Measurements from ENCODE around the gene ADAMTS2. TPM values are rescaled to one million over a fixed set of nuclear protein-coding genes. Genes with fewer than 3 reads are reported as not detected.

Gene ADAMTS2
- total RNA-seq, 1 experiment from 2014 or later = not detected

GRCh38 chr5:179243333-179243732, 101.9 kb downstream of the ADAMTS2 start:
- Histone ChIP-seq H3K9me3 (ENCODE audit: low read length) (peaks cover 6% of the 10 kb centered on the region), H4K20me1 (ENCODE audit: insufficient read depth, low read depth, low read length) (no peaks in the 10 kb centered on the region), H3K27ac (ENCODE audit: low read length) (no peak overlapping the region), H3K79me2 (ENCODE audit: low read length) (no peaks in the 10 kb centered on the region), H3K4me2 (ENCODE audit: low read depth, low read length, poor library complexity, severe bottlenecking) (no peak overlapping the region), H3K4me3 (ENCODE audit: low read length) (no peak overlapping the region), H3K4me1 (ENCODE audit: low read length) (no peaks in the 10 kb centered on the region), H2AFZ (ENCODE audit: low read length) (no peak overlapping the region), H3K36me3 (ENCODE audit: insufficient read depth, low read length) (no peaks in the 10 kb centered on the region), H3K9ac (ENCODE audit: low read length) (no peak overlapping the region), H3K9me2 (replicated peaks; ENCODE audit: insufficient read depth, low read length) (no peaks in the 10 kb centered on the region), H3K27me3 (ENCODE audit: low read length) (no peaks in the 10 kb centered on the region)
- no peak for DNase-seq

GRCh38 chr5:179242676-179243075, 102.6 kb downstream of the ADAMTS2 start:
- no peak overlapping the region for H2AFZ ChIP-seq (ENCODE audit: low read length)
- no peak overlapping the region for H3K9ac ChIP-seq (ENCODE audit: low read length)
- H4K20me1 ChIP-seq (ENCODE audit: insufficient read depth, low read depth, low read length) = no peaks in the 10 kb centered on the region
- no peaks in the 10 kb centered on the region for H3K9me2 ChIP-seq (replicated peaks; ENCODE audit: insufficient read depth, low read length)
- H3K27me3 ChIP-seq (ENCODE audit: low read length) = no peaks in the 10 kb centered on the region
- no peak for DNase-seq
- H3K4me3 ChIP-seq (ENCODE audit: low read length) = no peak overlapping the region
- no peaks in the 10 kb centered on the region for H3K4me1 ChIP-seq (ENCODE audit: low read length)
- no peaks in the 10 kb centered on the region for H3K36me3 ChIP-seq (ENCODE audit: insufficient read depth, low read length)
- H3K79me2 ChIP-seq (ENCODE audit: low read length) = no peaks in the 10 kb centered on the region
- H3K27ac ChIP-seq (ENCODE audit: low read length) = no peak overlapping the region
- no peak overlapping the region for H3K4me2 ChIP-seq (ENCODE audit: low read depth, low read length, poor library complexity, severe bottlenecking)
- peaks cover 6% of the 10 kb centered on the region for H3K9me3 ChIP-seq (ENCODE audit: low read length)

- Histone ChIP-seq H3K27me3 (ENCODE audit: low read length) (no peaks in the 10 kb centered on the region), H2AFZ (ENCODE audit: low read length) (no peak overlapping the region)
These were observed 103.4 kb downstream of the ADAMTS2 start for GRCh38 chr5:179241764-179242370.

GRCh38 chr5:179241175-179241574, 104.1 kb downstream of the ADAMTS2 start:
- H3K4me2 ChIP-seq (ENCODE audit: low read depth, low read length, poor library complexity, severe bottlenecking) = no peak overlapping the region

More at GRCh38 chr5:179241764-179242370, 103.4 kb downstream of the ADAMTS2 start:
- H3K9ac ChIP-seq (ENCODE audit: low read length) = no peak overlapping the region
- H3K4me3 ChIP-seq (ENCODE audit: low read length) = no peak overlapping the region
- H3K9me2 ChIP-seq (replicated peaks; ENCODE audit: insufficient read depth, low read length) = no peaks in the 10 kb centered on the region
- H3K79me2 ChIP-seq (ENCODE audit: low read length) = no peaks in the 10 kb centered on the region
- H3K4me2 ChIP-seq (ENCODE audit: low read depth, low read length, poor library complexity, severe bottlenecking) = no peak overlapping the region
- peaks cover 4% of the 10 kb centered on the region for H3K9me3 ChIP-seq (ENCODE audit: low read length)
- H3K4me1 ChIP-seq (ENCODE audit: low read length) = no peaks in the 10 kb centered on the region
- no peak overlapping the region for H3K27ac ChIP-seq (ENCODE audit: low read length)
- H4K20me1 ChIP-seq (ENCODE audit: insufficient read depth, low read depth, low read length) = no peaks in the 10 kb centered on the region
- H3K36me3 ChIP-seq (ENCODE audit: insufficient read depth, low read length) = no peaks in the 10 kb centered on the region
- no peak for DNase-seq

GRCh38 chr5:179240561-179240960, 104.7 kb downstream of the ADAMTS2 start:
- Histone ChIP-seq H3K9me2 (replicated peaks; ENCODE audit: insufficient read depth, low read length) (no peaks in the 10 kb centered on the region), H2AFZ (ENCODE audit: low read length) (no peak overlapping the region), H3K9me3 (ENCODE audit: low read length) (no peaks in the 10 kb centered on the region), H3K79me2 (ENCODE audit: low read length) (no peaks in the 10 kb centered on the region), H3K36me3 (ENCODE audit: insufficient read depth, low read length) (no peaks in the 10 kb centered on the region), H3K4me2 (ENCODE audit: low read depth, low read length, poor library complexity, severe bottlenecking) (no peak overlapping the region), H4K20me1 (ENCODE audit: insufficient read depth, low read depth, low read length) (no peaks in the 10 kb centered on the region), H3K4me1 (ENCODE audit: low read length) (no peaks in the 10 kb centered on the region), H3K9ac (ENCODE audit: low read length) (no peak overlapping the region), H3K4me3 (ENCODE audit: low read length) (no peak overlapping the region), H3K27ac (ENCODE audit: low read length) (no peak overlapping the region), H3K27me3 (ENCODE audit: low read length) (no peaks in the 10 kb centered on the region)
- no peak for DNase-seq

More at GRCh38 chr5:179241175-179241574, 104.1 kb downstream of the ADAMTS2 start:
- Histone ChIP-seq H3K9me2 (replicated peaks; ENCODE audit: insufficient read depth, low read length) (no peaks in the 10 kb centered on the region), H3K9ac (ENCODE audit: low read length) (no peak overlapping the region), H3K27ac (ENCODE audit: low read length) (no peak overlapping the region), H2AFZ (ENCODE audit: low read length) (no peak overlapping the region), H3K27me3 (ENCODE audit: low read length) (no peaks in the 10 kb centered on the region), H3K4me1 (ENCODE audit: low read length) (no peaks in the 10 kb centered on the region), H4K20me1 (ENCODE audit: insufficient read depth, low read depth, low read length) (no peaks in the 10 kb centered on the region), H3K79me2 (ENCODE audit: low read length) (no peaks in the 10 kb centered on the region), H3K36me3 (ENCODE audit: insufficient read depth, low read length) (no peaks in the 10 kb centered on the region), H3K4me3 (ENCODE audit: low read length) (no peak overlapping the region), H3K9me3 (ENCODE audit: low read length) (no peaks in the 10 kb centered on the region)
- no peak for DNase-seq

GRCh38 chr5:179239256-179240135, 105.8 kb downstream of the ADAMTS2 start:
- no peaks in the 10 kb centered on the region for H3K9me3 ChIP-seq (ENCODE audit: low read length)
- no peak overlapping the region for H3K9ac ChIP-seq (ENCODE audit: low read length)

GRCh38 chr5:179238628-179238970, 106.7 kb downstream of the ADAMTS2 start:
- no peak overlapping the region for H3K4me2 ChIP-seq (ENCODE audit: low read depth, low read length, poor library complexity, severe bottlenecking)
- H3K9me2 ChIP-seq (replicated peaks; ENCODE audit: insufficient read depth, low read length) = no peaks in the 10 kb centered on the region
- no peaks in the 10 kb centered on the region for H3K4me1 ChIP-seq (ENCODE audit: low read length)
- H3K79me2 ChIP-seq (ENCODE audit: low read length) = no peaks in the 10 kb centered on the region
- H3K9me3 ChIP-seq (ENCODE audit: low read length) = no peaks in the 10 kb centered on the region
- no peak overlapping the region for H3K9ac ChIP-seq (ENCODE audit: low read length)
- H4K20me1 ChIP-seq (ENCODE audit: insufficient read depth, low read depth, low read length) = no peaks in the 10 kb centered on the region
- no peak overlapping the region for H2AFZ ChIP-seq (ENCODE audit: low read length)
- no peak overlapping the region for H3K4me3 ChIP-seq (ENCODE audit: low read length)
- DNase-seq = no peak
- no peak overlapping the region for H3K27ac ChIP-seq (ENCODE audit: low read length)
- H3K27me3 ChIP-seq (ENCODE audit: low read length) = no peaks in the 10 kb centered on the region
- H3K36me3 ChIP-seq (ENCODE audit: insufficient read depth, low read length) = no peaks in the 10 kb centered on the region

More at GRCh38 chr5:179239256-179240135, 105.8 kb downstream of the ADAMTS2 start:
- Histone ChIP-seq H4K20me1 (ENCODE audit: insufficient read depth, low read depth, low read length) (no peaks in the 10 kb centered on the region), H3K4me1 (ENCODE audit: low read length) (no peaks in the 10 kb centered on the region), H3K9me2 (replicated peaks; ENCODE audit: insufficient read depth, low read length) (no peaks in the 10 kb centered on the region), H3K27me3 (ENCODE audit: low read length) (no peaks in the 10 kb centered on the region), H2AFZ (ENCODE audit: low read length) (no peak overlapping the region), H3K4me3 (ENCODE audit: low read length) (no peak overlapping the region), H3K4me2 (ENCODE audit: low read depth, low read length, poor library complexity, severe bottlenecking) (no peak overlapping the region), H3K27ac (ENCODE audit: low read length) (no peak overlapping the region), H3K79me2 (ENCODE audit: low read length) (no peaks in the 10 kb centered on the region), H3K36me3 (ENCODE audit: insufficient read depth, low read length) (no peaks in the 10 kb centered on the region)
- no peak for DNase-seq

- Histone ChIP-seq H3K36me3 (ENCODE audit: insufficient read depth, low read length) (no peaks in the 10 kb centered on the region), H3K79me2 (ENCODE audit: low read length) (no peaks in the 10 kb centered on the region)
These were observed 107.3 kb downstream of the ADAMTS2 start for GRCh38 chr5:179237770-179238627.

More at GRCh38 chr5:179237770-179238627, 107.3 kb downstream of the ADAMTS2 start:
- Histone ChIP-seq H3K4me2 (ENCODE audit: low read depth, low read length, poor library complexity, severe bottlenecking) (no peak overlapping the region), H2AFZ (ENCODE audit: low read length) (no peak overlapping the region), H3K9me2 (replicated peaks; ENCODE audit: insufficient read depth, low read length) (no peaks in the 10 kb centered on the region), H3K4me3 (ENCODE audit: low read length) (no peak overlapping the region), H3K27ac (ENCODE audit: low read length) (no peak overlapping the region), H3K9ac (ENCODE audit: low read length) (no peak overlapping the region), H3K4me1 (ENCODE audit: low read length) (no peaks in the 10 kb centered on the region), H3K9me3 (ENCODE audit: low read length) (no peaks in the 10 kb centered on the region), H4K20me1 (ENCODE audit: insufficient read depth, low read depth, low read length) (no peaks in the 10 kb centered on the region), H3K27me3 (ENCODE audit: low read length) (no peaks in the 10 kb centered on the region)
- DNase-seq = no peak
